Testis (tissue), 2 donors: ENCODE results near the gene CHRNA10.

ENCODE experiments used
- POLR2A ChIP-seq: fragments of 450-650 bp; IDR thresholded peaks from one replicate; pipeline ENCODE4 v1.6.1; 2017; ENCODE audit warnings: antibody characterized with exemption, mild to moderate bottlenecking, moderate library complexity
- TF ChIP-seq, protein P1 (sequence below), 3 experiments: fragments of 450-650 bp in 2 of 3; fragments of 200-600 bp in 1 of 3; sonication (generic) in 1 of 3; IDR thresholded peaks; one replicate each; pipeline ENCODE4 v1.5.1; 2016 to 2019; ENCODE audit warnings: antibody characterized with exemption in 3 of 3, mild to moderate bottlenecking in 2 of 3, moderate library complexity in 1 of 3

DNA sequence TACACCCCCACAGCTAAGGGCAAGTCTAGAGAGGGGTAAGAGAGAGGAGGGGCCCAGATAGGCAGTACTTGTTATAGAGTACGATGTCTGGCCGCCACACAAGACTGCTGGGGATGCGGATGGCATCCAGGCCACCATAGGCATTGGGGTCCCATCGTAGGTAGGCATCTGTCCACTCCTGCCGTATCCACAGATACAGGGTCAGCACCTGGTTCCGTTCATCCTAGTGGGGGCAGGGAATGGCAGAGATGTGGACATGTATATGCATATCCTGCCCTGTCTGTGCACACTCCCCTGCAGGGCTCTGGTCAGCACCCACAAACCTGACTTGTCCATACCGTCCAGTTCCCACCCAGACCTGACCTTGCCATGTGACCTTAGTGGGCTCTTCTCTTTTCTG, 2.1 kb downstream of the CHRNA10 start:
- TF ChIP-seq, protein P1, sequence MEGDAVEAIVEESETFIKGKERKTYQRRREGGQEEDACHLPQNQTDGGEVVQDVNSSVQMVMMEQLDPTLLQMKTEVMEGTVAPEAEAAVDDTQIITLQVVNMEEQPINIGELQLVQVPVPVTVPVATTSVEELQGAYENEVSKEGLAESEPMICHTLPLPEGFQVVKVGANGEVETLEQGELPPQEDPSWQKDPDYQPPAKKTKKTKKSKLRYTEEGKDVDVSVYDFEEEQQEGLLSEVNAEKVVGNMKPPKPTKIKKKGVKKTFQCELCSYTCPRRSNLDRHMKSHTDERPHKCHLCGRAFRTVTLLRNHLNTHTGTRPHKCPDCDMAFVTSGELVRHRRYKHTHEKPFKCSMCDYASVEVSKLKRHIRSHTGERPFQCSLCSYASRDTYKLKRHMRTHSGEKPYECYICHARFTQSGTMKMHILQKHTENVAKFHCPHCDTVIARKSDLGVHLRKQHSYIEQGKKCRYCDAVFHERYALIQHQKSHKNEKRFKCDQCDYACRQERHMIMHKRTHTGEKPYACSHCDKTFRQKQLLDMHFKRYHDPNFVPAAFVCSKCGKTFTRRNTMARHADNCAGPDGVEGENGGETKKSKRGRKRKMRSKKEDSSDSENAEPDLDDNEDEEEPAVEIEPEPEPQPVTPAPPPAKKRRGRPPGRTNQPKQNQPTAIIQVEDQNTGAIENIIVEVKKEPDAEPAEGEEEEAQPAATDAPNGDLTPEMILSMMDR (IDR thresholded peaks at IDR 0.05), result no peak
- no peak for TF ChIP-seq POLR2A
